NCI-H1417 treated with DMSO at 0.1 percent for 48 hours (cell line): Measurements from ENCODE around the gene GTF2A2.
"Not testable (repeated sequence)": the region's sequence is repeated elsewhere in the genome, so short reads cannot be mapped to it uniquely, and the experiment has no call there.

Experiments used
- DNase-seq: peaks from one replicate; lab custom pipeline; 2025; lab: John Stamatoyannopoulos, UW

GTF2A2 gene

GRCh38 chr15:59674361-59674877 lies 17.1 kb upstream of the GTF2A2 start:
- no peak for DNase-seq

DNA sequence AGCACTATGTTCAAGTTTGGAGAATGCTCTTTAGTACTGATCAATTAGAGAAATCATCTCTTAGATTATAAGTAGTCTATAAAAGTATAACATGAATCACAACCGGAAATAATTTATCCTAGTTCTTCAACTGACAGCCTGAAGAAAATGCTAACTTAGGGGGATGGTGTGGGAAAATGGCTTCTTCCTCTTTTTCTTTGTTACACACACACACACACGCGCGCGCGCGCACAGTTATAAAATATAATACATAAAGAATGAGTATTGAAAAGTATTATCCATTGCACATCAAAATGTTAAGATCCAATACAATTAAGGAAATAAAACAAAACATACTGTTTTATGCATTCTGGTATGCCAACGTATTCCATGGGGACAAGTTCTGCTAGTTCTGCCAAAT lies 11.2 kb upstream of the GTF2A2 start:
- DNase-seq, result no peak

GRCh38 chr15:59662260-59662659 lies 4.9 kb upstream of the GTF2A2 start:
- DNase-seq, result no peak

GRCh38 chr15:59659366-59659765 lies 2.1 kb upstream of the GTF2A2 start:
- DNase-seq, result no peak

DNA sequence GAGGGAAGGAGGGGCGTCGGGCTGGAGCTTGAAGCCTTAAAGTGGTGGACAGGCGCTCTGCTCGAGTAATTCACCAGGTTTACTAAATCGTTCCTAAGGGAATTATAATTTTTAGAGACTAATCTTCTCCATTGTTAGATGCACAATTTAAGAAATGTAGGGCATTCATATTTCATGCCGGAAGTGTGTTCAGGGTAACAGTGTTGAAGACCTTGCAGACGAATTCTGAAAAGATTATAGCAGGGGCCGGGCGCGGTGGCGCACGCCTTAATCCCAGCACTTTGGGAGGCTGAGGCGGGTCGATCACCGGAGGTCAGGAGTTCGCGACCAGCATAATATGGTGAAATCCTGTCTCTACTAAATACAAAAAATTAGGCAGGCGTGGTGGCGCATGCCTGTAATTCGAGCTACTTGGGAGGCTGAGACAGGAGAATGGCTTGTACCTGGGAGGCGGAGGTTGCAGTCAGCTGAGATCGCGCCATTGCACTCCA lies 365 bp upstream of the GTF2A2 start:
- no peak for DNase-seq

- no peak for DNase-seq
These were observed 3.3 kb downstream of the GTF2A2 start for GRCh38 chr15:59654046-59654445.

DNA sequence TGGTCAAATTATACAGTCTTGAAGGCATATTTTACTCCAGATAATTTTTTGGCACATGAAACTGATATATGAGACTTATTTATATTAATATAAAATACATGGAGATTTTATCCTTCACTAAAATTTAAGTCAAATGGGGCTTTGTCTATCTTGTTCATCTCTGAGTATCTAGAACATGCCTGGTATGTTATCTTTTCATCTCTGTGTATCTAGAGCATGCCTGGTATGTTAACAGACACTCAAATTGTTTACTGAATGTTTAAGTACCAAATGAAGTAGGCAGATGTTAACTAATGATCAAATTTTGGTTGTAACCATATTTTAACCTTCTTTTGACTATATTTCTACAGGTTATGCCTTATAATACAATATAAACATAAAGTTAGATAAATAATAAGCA lies 7.7 kb downstream of the GTF2A2 start:
- no peak for DNase-seq

DNA sequence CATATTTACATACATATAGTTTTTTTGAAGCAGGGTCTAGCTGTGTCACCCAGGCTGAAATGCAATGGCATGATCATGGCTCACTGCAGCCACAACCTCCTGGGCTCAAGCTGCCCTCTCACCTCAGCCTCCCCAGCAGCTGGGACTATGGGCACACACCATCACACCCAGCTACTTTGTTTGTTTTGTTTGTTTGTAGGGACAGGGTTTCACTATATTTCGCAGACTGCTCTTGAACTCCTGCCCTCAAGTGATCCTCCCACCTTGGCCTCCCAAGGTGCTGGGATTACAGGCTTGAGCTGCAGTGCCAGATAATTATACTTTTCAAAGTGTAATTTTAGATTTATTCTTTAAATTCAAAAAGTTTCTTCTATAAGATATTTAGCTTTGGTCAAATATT lies 10.2 kb downstream of the GTF2A2 start:
- DNase-seq, result no peak

- no peak for DNase-seq
These were observed 11.0 kb downstream of the GTF2A2 start for GRCh38 chr15:59646277-59646676.

GRCh38 chr15:59645812-59646211 lies 11.5 kb downstream of the GTF2A2 start:
- not testable (repeated sequence) for DNase-seq

- no peak for DNase-seq
These were observed 12.6 kb downstream of the GTF2A2 start for GRCh38 chr15:59644756-59645155.

- no peak for DNase-seq
These were observed 15.0 kb downstream of the GTF2A2 start for GRCh38 chr15:59642351-59642750.

- DNase-seq, result not testable (repeated sequence)
These were observed 19.8 kb downstream of the GTF2A2 start for GRCh38 chr15:59637507-59637906.

- no peak for DNase-seq
These were observed 21.1 kb downstream of the GTF2A2 start for GRCh38 chr15:59636184-59636583.

- DNase-seq, result no peak
These were observed 24.6 kb downstream of the GTF2A2 start for GRCh38 chr15:59632714-59633113.

- DNase-seq, result no peak
These were observed 35.0 kb downstream of the GTF2A2 start for GRCh38 chr15:59622289-59622688.

DNA sequence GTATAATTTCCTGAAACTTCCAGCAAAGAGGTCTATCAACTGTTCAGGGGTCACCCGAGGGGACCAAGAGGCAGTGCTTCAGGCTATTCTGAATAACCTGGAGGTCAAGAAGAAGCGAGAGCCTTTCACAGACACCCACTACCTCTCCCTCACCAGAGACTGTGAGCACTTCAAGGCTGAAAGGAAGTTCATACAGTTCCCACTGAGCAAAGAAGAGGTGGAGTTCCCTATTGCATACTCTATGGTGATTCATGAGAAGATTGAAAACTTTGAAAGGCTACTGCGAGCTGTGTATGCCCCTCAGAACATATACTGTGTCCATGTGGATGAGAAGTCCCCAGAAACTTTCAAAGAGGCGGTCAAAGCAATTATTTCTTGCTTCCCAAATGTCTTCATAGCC lies 38.9 kb downstream of the GTF2A2 start:
- no peak for DNase-seq

- DNase-seq, result no peak
These were observed 40.9 kb downstream of the GTF2A2 start for GRCh38 chr15:59616379-59616778.

DNA sequence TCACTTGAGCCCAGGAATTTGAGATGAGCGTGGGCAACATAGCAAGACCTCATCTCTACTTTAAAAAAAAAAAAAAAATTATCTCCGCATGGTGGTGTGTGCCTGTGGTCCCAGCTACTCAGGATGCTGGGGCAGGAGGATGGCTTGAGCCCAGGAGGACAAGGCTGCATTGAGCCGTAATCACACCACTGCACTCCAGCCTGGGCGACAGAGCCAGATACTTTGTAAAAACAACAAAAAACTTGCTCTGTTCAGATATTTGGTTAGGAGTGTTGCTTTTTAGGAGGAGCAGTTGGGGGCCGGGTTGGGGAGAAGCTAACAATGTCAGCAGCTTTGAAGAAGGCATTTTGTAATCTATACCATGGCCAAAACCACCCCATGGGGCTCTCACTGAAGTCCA lies 41.7 kb downstream of the GTF2A2 start:
- DNase-seq, result no peak

- DNase-seq, result no peak
These were observed 43.2 kb downstream of the GTF2A2 start for GRCh38 chr15:59614153-59614552.

DNA sequence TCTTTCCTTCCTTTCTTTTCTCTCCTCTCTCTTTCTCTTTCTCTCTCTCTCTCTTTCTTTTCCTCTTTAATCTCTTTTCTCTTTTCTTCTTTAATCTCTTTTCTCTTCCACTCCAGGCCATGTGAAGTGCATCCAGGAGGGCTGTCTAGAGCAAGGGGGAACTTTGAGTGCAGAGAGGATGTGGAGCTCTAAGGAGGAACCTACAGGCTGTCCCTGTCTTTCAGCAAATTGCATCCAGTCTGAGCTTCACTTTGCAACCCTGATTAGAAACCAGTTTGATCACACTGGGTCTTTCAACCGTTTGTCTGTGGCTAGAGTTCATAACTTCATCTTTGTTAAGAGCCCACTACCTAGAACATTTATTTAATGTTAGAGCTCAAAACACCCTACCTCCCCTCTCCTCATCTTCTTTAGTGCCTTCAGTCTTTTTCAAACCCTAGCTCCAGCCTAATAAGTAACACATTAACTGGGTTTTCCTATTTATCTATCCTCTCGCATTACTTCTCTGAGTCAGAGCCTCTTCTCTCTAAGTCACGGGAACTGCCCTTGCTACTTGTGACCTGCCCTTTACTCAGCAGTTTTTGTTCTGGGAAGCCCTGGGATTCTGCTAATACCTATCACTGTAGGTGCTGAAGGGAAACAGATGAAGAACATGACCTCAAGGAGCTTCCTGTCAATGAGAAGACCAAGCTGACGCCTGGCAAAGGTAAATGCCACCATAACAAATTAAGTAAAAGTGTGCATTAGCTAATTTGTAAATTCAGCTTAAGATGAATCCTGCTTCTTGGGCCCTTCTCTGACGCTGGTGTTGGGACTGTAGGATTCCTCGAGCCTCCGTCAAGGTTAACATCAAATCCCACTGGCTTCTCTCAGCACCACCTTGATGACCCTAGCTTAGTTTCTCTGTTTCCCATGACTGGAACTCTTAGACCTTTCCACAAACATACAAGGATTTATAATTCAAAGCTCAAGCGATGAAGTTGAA lies 45.7 kb downstream of the GTF2A2 start, which contains the start of gene GCNT3:
Gene GCNT3, plus strand, starts transcription at position 508 of the 985 bp plus-strand sequence. CDS start 6,456 bp downstream, outside the sequence.
- DNase-seq, result no peak

DNA sequence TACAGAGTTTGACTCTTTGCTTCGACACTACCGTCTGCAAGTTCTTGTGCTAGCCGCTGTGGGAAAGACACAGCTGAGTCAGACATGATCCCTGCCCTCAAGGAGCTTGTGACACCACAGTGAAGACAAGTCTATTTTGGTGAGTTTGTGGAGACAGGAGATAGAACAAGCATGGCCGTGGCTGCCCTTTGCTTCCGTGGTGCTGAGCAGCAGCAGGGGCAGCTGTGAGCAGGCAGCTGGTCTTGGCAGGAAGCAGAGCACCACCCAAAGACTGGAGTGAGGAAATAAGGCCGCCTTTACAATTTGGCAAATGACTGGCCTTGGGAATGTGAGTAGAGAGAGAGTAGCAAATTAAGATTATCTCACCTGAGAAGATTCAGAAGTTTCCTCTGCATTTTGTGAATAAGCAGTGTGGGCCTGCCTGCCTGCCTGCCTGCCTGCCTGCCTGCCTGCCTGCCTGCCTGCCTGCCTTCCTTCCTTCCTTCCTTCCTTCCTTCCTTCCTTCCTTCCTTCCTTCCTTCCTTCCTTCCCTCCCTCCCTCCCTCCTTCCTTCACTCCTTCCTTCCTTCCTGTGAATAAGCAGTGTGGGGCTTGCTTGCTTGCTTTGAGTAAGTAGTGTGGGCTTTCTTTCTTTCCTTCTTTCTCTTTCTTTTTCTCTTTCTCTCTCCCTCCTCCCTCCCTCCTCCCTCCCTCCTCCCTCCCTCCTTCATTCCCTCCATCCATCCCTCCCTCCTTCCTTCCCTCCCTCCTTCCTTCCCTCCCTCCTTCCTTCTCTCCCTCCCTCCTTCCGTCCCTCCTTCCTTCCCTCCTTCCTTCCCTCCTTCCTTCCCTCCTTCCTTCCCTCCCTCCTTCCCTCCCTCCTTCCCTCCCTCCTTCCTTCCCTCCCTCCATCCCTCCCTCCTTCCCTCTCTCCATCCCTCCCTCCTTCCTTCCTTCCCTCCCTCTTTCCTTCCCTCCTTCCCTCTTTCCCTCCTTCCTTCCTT lies 47.3 kb downstream of the GTF2A2 start:
- no peak for DNase-seq
